Duodenal mucosa (tissue), 2 donors: ENCODE data around the gene PUSL1.

Experiments
- H3K27ac ChIP-seq: one replicate; pipeline ENCODE4 v1.7.0; 2013; ENCODE audit warnings: low read depth, low read length
- H3K27me3 ChIP-seq, 2 donors: one replicate each; pipeline ENCODE4 v1.7.0; 2013; ENCODE audit warnings: low read length in 2 of 2, control low read depth in 1 of 2; ENCODE audit not compliant: insufficient read depth in 2 of 2, control insufficient read depth in 1 of 2
- H3K36me3 ChIP-seq, 2 donors: one replicate each; pipeline ENCODE4 v1.7.0; 2013; ENCODE audit warnings: low read length in 2 of 2, control low read depth in 1 of 2; ENCODE audit not compliant: insufficient read depth in 2 of 2, control insufficient read depth in 1 of 2
- H3K4me1 ChIP-seq, 2 donors: one replicate each; pipeline ENCODE4 v1.7.0; 2013; ENCODE audit warnings: low read length in 2 of 2, control low read depth in 1 of 2; ENCODE audit not compliant: insufficient read depth in 2 of 2, control insufficient read depth in 1 of 2
- H3K4me3 ChIP-seq, 2 donors: one replicate each; pipeline ENCODE4 v1.7.0; 2013; ENCODE audit warnings: low read length in 2 of 2, low read depth in 1 of 2
- H3K9ac ChIP-seq, 2 donors: one replicate each; pipeline ENCODE4 v1.7.0; 2013; ENCODE audit warnings: low read length in 2 of 2, low read depth in 1 of 2
- H3K9me3 ChIP-seq, 2 donors: one replicate each; pipeline ENCODE4 v1.7.0; 2013; ENCODE audit warnings: low read length in 2 of 2, control low read depth in 1 of 2; ENCODE audit not compliant: control insufficient read depth in 1 of 2

PUSL1 gene

DNA sequence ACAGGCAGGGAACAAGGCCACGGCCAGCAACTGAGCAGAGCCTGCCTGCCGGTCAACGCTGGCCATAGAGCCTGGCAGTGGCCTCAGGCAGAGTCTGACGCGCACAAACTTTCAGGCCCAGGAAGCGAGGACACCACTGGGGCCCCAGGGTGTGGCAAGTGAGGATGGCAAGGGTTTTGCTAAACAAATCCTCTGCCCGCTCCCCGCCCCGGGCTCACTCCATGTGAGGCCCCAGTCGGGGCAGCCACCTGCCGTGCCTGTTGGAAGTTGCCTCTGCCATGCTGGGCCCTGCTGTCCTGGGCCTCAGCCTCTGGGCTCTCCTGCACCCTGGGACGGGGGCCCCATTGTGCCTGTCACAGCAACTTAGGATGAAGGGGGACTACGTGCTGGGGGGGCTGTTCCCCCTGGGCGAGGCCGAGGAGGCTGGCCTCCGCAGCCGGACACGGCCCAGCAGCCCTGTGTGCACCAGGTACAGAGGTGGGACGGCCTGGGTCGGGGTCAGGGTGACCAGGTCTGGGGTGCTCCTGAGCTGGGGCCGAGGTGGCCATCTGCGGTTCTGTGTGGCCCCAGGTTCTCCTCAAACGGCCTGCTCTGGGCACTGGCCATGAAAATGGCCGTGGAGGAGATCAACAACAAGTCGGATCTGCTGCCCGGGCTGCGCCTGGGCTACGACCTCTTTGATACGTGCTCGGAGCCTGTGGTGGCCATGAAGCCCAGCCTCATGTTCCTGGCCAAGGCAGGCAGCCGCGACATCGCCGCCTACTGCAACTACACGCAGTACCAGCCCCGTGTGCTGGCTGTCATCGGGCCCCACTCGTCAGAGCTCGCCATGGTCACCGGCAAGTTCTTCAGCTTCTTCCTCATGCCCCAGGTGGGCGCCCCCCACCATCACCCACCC, 22.9 kb downstream of the PUSL1 start, which contains the start of gene TAS1R3:
TAS1R3 (plus strand) TSS at position 213 of the 898 bp plus-strand sequence; CDS start at position 279, 66 bp downstream.
- Histone ChIP-seq H3K9ac (no peak within 1 kb of the TSS), H3K27me3 (peaks cover 0 to 35% of the 10 kb centered on the region in 2 donors), H3K4me1 (peaks cover 13 to 31% of the 10 kb centered on the region in 2 donors), H3K27ac (no peak within 1 kb of the TSS), H3K4me3 (no peak within 1 kb of the TSS), H3K9me3 (no peaks in the 10 kb centered on the region), H3K36me3 (peaks cover 4 to 33% of the 10 kb centered on the region in 2 donors)

DNA sequence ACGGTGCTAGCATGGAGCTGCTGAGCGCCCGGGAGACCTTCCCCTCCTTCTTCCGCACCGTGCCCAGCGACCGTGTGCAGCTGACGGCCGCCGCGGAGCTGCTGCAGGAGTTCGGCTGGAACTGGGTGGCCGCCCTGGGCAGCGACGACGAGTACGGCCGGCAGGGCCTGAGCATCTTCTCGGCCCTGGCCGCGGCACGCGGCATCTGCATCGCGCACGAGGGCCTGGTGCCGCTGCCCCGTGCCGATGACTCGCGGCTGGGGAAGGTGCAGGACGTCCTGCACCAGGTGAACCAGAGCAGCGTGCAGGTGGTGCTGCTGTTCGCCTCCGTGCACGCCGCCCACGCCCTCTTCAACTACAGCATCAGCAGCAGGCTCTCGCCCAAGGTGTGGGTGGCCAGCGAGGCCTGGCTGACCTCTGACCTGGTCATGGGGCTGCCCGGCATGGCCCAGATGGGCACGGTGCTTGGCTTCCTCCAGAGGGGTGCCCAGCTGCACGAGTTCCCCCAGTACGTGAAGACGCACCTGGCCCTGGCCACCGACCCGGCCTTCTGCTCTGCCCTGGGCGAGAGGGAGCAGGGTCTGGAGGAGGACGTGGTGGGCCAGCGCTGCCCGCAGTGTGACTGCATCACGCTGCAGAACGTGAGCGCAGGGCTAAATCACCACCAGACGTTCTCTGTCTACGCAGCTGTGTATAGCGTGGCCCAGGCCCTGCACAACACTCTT, 23.8 kb downstream of the PUSL1 start:
- no peak overlapping the region for H3K9ac ChIP-seq
- H3K9me3 ChIP-seq, result no peaks in the 10 kb centered on the region
- peaks cover 10 to 28% of the 10 kb centered on the region in 2 donors for H3K4me1 ChIP-seq
- no peak overlapping the region for H3K4me3 ChIP-seq
- H3K36me3 ChIP-seq, result peaks cover 0 to 24% of the 10 kb centered on the region in 2 donors
- H3K27ac ChIP-seq, result no peak overlapping the region
- peaks cover 0 to 35% of the 10 kb centered on the region in 2 donors for H3K27me3 ChIP-seq

DNA sequence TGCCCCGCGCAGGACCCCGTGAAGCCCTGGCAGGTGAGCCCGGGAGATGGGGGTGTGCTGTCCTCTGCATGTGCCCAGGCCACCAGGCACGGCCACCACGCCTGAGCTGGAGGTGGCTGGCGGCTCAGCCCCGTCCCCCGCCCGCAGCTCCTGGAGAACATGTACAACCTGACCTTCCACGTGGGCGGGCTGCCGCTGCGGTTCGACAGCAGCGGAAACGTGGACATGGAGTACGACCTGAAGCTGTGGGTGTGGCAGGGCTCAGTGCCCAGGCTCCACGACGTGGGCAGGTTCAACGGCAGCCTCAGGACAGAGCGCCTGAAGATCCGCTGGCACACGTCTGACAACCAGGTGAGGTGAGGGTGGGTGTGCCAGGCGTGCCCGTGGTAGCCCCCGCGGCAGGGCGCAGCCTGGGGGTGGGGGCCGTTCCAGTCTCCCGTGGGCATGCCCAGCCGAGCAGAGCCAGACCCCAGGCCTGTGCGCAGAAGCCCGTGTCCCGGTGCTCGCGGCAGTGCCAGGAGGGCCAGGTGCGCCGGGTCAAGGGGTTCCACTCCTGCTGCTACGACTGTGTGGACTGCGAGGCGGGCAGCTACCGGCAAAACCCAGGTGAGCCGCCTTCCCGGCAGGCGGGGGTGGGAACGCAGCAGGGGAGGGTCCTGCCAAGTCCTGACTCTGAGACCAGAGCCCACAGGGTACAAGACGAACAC, 24.5 kb downstream of the PUSL1 start:
- Histone ChIP-seq H3K27me3 (peaks cover 0 to 35% of the 10 kb centered on the region in 2 donors), H3K27ac (no peak overlapping the region), H3K9me3 (no peaks in the 10 kb centered on the region), H3K36me3 (peaks cover 0 to 20% of the 10 kb centered on the region in 2 donors), H3K4me1 (peaks cover 10 to 28% of the 10 kb centered on the region in 2 donors), H3K4me3 (no peak overlapping the region), H3K9ac (no peak overlapping the region)

DNA sequence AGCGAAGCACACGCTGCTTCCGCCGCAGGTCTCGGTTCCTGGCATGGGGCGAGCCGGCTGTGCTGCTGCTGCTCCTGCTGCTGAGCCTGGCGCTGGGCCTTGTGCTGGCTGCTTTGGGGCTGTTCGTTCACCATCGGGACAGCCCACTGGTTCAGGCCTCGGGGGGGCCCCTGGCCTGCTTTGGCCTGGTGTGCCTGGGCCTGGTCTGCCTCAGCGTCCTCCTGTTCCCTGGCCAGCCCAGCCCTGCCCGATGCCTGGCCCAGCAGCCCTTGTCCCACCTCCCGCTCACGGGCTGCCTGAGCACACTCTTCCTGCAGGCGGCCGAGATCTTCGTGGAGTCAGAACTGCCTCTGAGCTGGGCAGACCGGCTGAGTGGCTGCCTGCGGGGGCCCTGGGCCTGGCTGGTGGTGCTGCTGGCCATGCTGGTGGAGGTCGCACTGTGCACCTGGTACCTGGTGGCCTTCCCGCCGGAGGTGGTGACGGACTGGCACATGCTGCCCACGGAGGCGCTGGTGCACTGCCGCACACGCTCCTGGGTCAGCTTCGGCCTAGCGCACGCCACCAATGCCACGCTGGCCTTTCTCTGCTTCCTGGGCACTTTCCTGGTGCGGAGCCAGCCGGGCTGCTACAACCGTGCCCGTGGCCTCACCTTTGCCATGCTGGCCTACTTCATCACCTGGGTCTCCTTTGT, 25.3 kb downstream of the PUSL1 start:
- peaks cover 10 to 28% of the 10 kb centered on the region in 2 donors for H3K4me1 ChIP-seq
- H3K36me3 ChIP-seq, result peaks cover 0 to 18% of the 10 kb centered on the region in 2 donors
- H3K27ac ChIP-seq, result no peak overlapping the region
- no peaks in the 10 kb centered on the region for H3K9me3 ChIP-seq
- no peak overlapping the region for H3K9ac ChIP-seq
- no peak overlapping the region for H3K4me3 ChIP-seq
- H3K27me3 ChIP-seq, result peaks cover 0 to 35% of the 10 kb centered on the region in 2 donors

DNA sequence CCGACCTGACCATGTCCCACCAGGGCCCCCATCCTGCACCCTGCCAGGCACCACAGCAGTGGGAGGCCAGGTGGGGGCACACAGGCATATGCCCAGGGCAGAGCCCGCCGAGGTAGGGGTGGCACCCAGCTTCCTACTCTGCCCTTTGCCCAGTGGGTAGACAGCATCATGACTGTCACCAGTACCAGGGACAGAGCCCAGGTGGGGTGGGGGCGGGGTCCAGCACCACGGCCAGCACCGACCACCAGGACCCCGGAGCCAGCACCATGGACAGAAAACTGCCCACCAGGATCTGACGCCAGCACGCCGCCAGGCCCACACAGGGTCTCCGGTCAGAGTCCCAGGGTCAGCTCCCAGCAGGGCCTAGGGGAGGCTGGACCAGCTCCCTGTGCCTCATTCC, 26.4 kb downstream of the PUSL1 start:
- Histone ChIP-seq H3K4me1 (peaks cover 10 to 23% of the 10 kb centered on the region in 2 donors), H3K36me3 (peaks cover 0 to 21% of the 10 kb centered on the region in 2 donors), H3K4me3 (no peak overlapping the region), H3K27ac (no peak overlapping the region), H3K9me3 (no peaks in the 10 kb centered on the region), H3K27me3 (peaks cover 0 to 35% of the 10 kb centered on the region in 2 donors), H3K9ac (no peak overlapping the region)

- Histone ChIP-seq H3K4me1 (peaks cover 10 to 18% of the 10 kb centered on the region in 2 donors), H3K36me3 (peaks cover 0 to 23% of the 10 kb centered on the region in 2 donors), H3K27ac (no peak overlapping the region), H3K9me3 (no peaks in the 10 kb centered on the region), H3K4me3 (no peak overlapping the region), H3K27me3 (peaks cover 0 to 35% of the 10 kb centered on the region in 2 donors), H3K9ac (no peak overlapping the region)
Observed at GRCh38 chr1:1335283-1335682, 26.9 kb downstream of the PUSL1 start.

DNA sequence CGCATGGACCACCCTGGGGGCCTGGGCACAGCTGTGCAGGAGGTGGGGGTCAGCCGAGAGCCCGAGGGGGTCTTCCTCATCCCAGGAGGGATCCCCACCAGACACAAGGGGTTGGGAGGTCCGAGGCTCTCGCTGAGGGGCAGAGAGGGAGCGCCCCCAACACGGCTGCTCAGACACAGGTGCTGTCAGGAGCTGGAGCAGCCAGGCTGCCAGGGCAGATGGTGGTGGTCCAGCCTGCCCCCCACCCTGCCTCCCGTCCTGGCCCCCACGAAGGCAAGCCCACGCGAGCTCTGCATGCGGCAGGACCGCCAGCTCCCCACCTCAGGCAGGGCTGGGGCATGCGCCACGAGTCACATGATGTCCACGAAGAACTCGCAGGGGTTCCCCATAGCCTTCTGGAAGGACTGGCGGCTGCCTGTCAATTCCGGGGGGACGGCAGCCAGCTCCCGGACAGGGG, 27.4 kb downstream of the PUSL1 start:
- H3K4me3 ChIP-seq, result no peak overlapping the region
- no peaks in the 10 kb centered on the region for H3K9me3 ChIP-seq
- H3K36me3 ChIP-seq, result peaks cover 0 to 28% of the 10 kb centered on the region in 2 donors
- H3K27ac ChIP-seq, result no peak overlapping the region
- H3K4me1 ChIP-seq, result peaks cover 10 to 18% of the 10 kb centered on the region in 2 donors
- no peak overlapping the region for H3K9ac ChIP-seq
- H3K27me3 ChIP-seq, result peaks cover 0 to 30% of the 10 kb centered on the region in 2 donors

DNA sequence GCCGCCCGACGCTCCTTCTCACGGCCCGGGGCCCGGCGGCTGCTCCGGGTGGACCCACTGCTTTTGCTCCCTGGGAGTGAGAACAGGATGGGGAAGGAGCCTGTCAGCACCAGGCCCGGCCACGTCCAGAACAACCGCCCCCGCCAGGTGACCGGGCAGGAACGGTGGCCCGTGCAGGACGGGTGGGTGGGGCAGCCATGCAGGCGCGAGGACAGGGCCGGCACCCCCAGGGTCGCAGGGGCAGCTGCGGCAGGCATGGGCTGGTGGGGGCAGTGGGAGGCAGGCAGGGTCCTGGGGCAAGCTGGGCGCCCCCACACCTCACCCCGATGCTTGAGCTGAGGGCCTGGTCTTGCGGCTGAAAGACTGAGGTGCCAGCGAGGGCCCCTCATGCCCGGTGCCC, 28.0 kb downstream of the PUSL1 start:
- Histone ChIP-seq H3K27ac (no peak overlapping the region), H3K9me3 (no peaks in the 10 kb centered on the region), H3K36me3 (peaks cover 5 to 35% of the 10 kb centered on the region in 2 donors), H3K4me3 (no peak overlapping the region), H3K4me1 (peaks cover 10 to 15% of the 10 kb centered on the region in 2 donors), H3K9ac (no peak overlapping the region), H3K27me3 (peaks cover 0 to 24% of the 10 kb centered on the region in 2 donors)
